Fibroblast of the aortic adventitia (primary cell): ENCODE data around the gene GSG1L2. TPM values are rescaled to one million over a fixed set of nuclear protein-coding genes. Genes with fewer than 3 reads are reported as not detected.

Source experiments
- DNase-seq: peaks from one replicate; pipeline ENCODE4 v3.0.0-alpha.2; 2010; ENCODE audit warnings: low read depth
- H3K4me3 ChIP-seq: 2 replicates; pipeline ENCODE4 v1.5.1; 2011; ENCODE audit warnings: low read depth, mild to moderate bottlenecking, control low read depth, low read length, moderate library complexity
- total RNA-seq: library from RNA; depleted of rRNA; stranded (reverse); fragments of >200 nt; gene quantifications from 2 replicates; pipeline ENCODE4 v1.2.3, GENCODE V29; 2012; ENCODE audit warnings: low replicate concordance
- TF ChIP-seq, protein P1 (sequence below): IDR thresholded peaks from 2 replicates; pipeline ENCODE4 v1.5.1; 2011; ENCODE audit warnings: mild to moderate bottlenecking, low read length, control low read depth, inconsistent platforms; ENCODE audit not compliant: insufficient read depth

GSG1L2 gene
- total RNA-seq, result not detected in 2 replicates

DNA sequence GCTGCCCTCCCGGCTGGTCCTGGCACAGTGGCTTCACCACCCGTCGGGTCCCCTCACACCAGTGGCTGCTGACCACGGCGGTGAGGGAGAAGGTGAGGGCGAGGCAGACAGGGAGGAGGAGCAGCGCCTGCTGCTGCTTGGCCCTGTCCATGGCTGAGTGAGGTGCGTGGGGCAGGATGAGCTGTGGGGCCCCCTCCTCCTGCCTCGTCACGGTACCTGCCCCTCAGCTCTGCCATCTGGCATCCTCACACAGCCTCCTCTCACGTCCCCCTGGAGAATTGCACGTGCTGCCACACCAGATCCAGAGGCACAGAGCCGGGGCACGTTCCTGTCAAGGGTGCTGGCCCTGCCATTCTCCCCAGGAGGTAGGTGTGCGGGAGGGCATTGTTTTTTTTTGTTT, at the start of gene GSG1L2:
Gene GSG1L2 (minus strand): TSS at position 159 of the 400 bp plus-strand sequence. CDS start 8 bp downstream, at position 151.
- TF ChIP-seq, protein P1, sequence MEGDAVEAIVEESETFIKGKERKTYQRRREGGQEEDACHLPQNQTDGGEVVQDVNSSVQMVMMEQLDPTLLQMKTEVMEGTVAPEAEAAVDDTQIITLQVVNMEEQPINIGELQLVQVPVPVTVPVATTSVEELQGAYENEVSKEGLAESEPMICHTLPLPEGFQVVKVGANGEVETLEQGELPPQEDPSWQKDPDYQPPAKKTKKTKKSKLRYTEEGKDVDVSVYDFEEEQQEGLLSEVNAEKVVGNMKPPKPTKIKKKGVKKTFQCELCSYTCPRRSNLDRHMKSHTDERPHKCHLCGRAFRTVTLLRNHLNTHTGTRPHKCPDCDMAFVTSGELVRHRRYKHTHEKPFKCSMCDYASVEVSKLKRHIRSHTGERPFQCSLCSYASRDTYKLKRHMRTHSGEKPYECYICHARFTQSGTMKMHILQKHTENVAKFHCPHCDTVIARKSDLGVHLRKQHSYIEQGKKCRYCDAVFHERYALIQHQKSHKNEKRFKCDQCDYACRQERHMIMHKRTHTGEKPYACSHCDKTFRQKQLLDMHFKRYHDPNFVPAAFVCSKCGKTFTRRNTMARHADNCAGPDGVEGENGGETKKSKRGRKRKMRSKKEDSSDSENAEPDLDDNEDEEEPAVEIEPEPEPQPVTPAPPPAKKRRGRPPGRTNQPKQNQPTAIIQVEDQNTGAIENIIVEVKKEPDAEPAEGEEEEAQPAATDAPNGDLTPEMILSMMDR, result no peak
- DNase-seq, result no peak
- H3K4me3 ChIP-seq, result no peak within 1 kb of the TSS

DNA sequence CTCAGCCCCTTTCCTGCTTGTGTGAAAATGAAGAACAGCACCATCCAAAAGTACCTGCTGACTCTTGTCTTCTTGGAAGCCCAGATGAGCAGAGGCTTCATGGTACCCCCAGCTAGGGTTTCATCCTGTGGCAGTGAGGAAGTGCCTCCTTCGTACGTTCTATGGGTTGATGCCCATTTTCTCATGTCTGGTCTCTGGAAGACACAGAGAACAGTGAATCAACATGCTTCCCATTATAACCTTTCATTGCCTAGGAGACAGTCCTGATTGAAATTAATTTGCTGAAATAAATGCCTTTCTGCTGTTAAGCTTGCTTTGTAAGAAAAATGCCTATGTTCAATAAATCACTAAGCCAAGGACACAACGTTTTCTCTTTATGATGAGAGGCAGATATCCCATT, 46.7 kb upstream of the GSG1L2 start:
- DNase-seq, result no peak
- H3K4me3 ChIP-seq, result no peak overlapping the region
- TF ChIP-seq, protein P1, result no peak

DNA sequence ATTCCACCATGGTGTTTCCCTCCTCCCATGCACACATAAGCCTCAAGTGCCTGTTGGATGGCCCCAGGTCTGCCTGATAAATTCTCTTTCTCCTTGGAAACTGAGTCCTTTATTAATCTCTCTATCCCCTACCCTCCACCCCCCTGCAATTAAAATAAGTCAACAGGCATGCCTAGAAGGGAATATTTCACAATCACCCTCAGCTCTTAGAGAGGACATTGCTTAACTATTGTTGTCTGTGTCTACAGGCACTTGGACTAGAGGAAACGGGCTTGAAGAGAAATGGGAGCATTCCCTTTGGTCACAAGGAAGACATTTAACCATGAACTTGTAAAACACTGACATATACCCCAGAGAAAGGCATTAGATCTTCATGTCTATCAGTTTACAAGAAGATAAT, 43.7 kb upstream of the GSG1L2 start:
- TF ChIP-seq, protein P1, result no peak
- DNase-seq, result no peak
- no peak overlapping the region for H3K4me3 ChIP-seq

DNA sequence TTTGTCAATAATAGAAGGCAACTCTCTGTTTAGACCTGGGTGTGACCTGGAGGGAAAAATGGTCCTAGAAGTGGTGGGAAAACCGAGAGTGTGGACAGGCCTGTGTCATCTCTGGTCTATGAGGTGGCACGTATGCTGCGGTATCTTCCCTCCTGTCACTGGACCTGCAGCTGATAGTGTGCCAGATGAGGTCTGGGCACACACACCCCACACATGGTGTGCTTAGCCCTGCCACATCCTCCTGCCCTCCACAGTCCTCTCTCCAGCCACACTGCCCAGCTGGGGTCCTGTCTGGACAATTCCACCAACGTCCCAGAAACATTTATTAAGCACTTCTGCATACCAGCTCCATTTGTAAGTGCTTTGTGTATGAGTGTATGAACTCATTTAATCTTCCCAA, 41.1 kb upstream of the GSG1L2 start:
- DNase-seq, result no peak
- TF ChIP-seq, protein P1, result no peak
- no peak overlapping the region for H3K4me3 ChIP-seq

DNA sequence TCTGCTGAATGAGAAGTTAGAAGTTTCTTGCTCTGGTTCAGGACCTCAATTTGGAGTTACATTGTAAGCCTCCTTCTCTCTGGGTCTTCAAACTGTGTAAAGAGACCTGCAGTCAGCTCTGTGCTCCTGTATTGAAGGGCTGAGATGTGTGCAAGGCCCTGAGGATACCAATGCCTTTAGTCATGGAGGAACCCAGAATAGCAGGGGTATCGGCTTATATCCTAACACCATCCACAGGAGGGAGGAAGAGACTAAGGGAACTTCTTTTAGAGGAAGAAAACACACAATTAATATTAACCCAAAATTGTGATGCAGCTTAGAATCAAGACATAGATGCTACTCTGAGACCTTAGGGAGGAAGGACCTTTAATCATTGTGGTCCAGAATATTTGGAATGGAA, 40.3 kb upstream of the GSG1L2 start:
- TF ChIP-seq, protein P1, result no peak
- H3K4me3 ChIP-seq, result no peak overlapping the region
- no peak for DNase-seq

DNA sequence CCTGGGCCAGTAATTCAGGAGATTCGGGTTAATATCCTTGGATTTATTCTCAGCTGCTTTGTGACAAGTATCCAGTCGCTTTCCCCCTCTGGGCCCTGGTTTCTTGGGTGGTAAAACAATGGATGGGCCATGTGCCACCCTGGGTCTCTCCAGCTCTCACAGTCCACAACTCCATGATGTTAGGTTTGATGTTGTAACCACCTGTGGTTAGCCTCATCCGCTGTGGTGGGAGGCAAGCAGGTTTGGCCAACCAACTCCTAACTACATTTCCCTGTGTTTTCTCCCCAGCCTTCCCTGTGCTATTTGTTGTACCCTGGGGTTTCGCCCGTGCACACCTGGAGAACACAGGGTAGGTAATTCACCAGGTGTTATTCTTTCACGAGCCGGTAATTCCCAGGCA, 39.0 kb upstream of the GSG1L2 start:
- H3K4me3 ChIP-seq, result no peak overlapping the region
- TF ChIP-seq, protein P1, result no peak
- no peak for DNase-seq

DNA sequence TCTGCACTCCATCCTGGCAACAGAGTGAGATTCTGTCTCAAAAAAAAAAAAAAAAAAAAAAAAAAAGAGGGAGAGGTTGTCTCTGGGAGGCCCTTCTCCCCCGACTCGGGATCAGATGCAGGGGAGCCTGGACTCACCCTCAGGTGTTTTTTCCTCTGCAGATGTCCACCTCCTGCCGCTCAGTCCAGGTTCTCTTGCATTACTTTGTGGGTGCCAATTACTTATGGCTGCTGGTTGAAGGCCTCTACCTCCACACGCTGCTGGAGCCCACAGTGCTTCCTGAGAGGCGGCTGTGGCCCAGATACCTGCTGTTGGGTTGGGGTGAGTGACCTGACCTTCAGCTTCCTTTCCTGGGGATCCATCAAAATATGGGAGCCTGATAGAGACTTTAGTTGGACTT, 37.9 kb upstream of the GSG1L2 start:
- TF ChIP-seq, protein P1, result no peak
- H3K4me3 ChIP-seq, result no peak overlapping the region
- DNase-seq, result no peak
